ENCODE measurements around the gene TNC.

Gene TNC

DNA sequence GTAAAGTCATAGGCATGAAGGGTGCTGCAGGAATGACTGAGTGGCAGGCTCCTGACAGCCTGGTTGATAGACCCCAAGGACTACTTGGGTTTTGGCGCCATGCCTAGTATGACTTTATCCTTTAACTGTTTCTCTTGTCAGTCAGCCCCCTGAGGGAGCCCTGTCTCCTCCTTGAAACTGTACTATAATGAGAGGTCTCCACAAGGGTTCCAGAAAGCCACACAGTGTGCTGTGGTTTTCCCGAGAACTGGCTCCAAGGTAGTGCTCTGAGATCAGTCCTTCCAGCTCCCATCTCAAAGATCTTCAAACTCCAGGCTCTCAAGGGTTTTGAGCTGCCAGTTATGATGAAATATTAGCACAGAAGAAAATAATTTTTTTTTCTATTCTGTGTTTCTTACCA is 26.7 kb upstream of the TNC start:
- DNase-seq (ENCODE audit: low read depth, low spot score), result no peak
- Histone ChIP-seq H3K4me1 (ENCODE audit: insufficient read depth, insufficient read length) (no peaks in the 10 kb centered on the region), H3K9ac (ENCODE audit: insufficient read length, low read depth) (no peak overlapping the region), H3K36me3 (ENCODE audit: insufficient read depth, insufficient read length, low read length) (no peaks in the 10 kb centered on the region), H3K27me3 (ENCODE audit: insufficient read depth, insufficient read length) (no peaks in the 10 kb centered on the region), H3K4me3 (ENCODE audit: insufficient read length, low read depth) (no peak overlapping the region), H3K9me3 (ENCODE audit: insufficient read depth, low read length) (no peaks in the 10 kb centered on the region)
- TF ChIP-seq SUZ12 (IDR thresholded peaks at IDR 0.05; ENCODE audit: extremely low read depth, insufficient read depth, insufficient read length), result no peak
- TF ChIP-seq YY1 (IDR thresholded peaks at IDR 0.05; ENCODE audit: insufficient read depth, insufficient read length), result no peak
- TF ChIP-seq ZNF274 (IDR thresholded peaks at IDR 0.05; ENCODE audit: low read depth, low read length), result no peak

DNA sequence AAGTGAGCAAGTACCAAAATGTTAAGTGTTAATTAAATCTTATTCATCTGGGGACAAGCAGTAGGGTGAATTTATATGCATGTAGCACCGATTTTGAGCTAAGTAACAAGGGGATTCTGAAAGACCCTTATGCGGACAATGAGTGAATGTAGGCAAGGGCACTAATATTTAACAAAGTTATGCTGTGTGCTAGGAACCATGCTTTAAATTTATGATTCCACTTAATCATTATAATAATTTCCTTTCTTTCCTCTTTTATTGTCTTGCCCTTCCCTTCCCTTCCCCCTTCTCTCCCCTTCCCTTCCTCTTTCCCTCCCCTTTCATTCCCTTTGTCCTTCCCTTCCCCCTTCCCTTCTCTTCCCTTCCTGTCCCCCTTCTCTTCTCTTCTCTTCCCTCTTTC is 25.7 kb upstream of the TNC start:
- DNase-seq (ENCODE audit: low read depth, low spot score), result no peak
- Histone ChIP-seq H3K9me3 (ENCODE audit: insufficient read depth, low read length) (no peaks in the 10 kb centered on the region), H3K27me3 (ENCODE audit: insufficient read depth, insufficient read length) (no peaks in the 10 kb centered on the region), H3K4me3 (ENCODE audit: insufficient read length, low read depth) (no peak overlapping the region), H3K9ac (ENCODE audit: insufficient read length, low read depth) (no peak overlapping the region), H3K36me3 (ENCODE audit: insufficient read depth, insufficient read length, low read length) (no peaks in the 10 kb centered on the region), H3K4me1 (ENCODE audit: insufficient read depth, insufficient read length) (no peaks in the 10 kb centered on the region)
- TF ChIP-seq ZNF274 (IDR thresholded peaks at IDR 0.05; ENCODE audit: low read depth, low read length) (no peak), SUZ12 (IDR thresholded peaks at IDR 0.05; ENCODE audit: extremely low read depth, insufficient read depth, insufficient read length) (no peak), YY1 (IDR thresholded peaks at IDR 0.05; ENCODE audit: insufficient read depth, insufficient read length) (no peak)

- no peak for TF ChIP-seq YY1 (IDR thresholded peaks at IDR 0.05; ENCODE audit: insufficient read depth, insufficient read length)
- no peak for TF ChIP-seq ZNF274 (IDR thresholded peaks at IDR 0.05; ENCODE audit: low read depth, low read length)
- TF ChIP-seq SUZ12 (IDR thresholded peaks at IDR 0.05; ENCODE audit: extremely low read depth, insufficient read depth, insufficient read length), result no peak
- Histone ChIP-seq H3K9ac (ENCODE audit: insufficient read length, low read depth) (no peak overlapping the region), H3K4me1 (ENCODE audit: insufficient read depth, insufficient read length) (no peaks in the 10 kb centered on the region), H3K36me3 (ENCODE audit: insufficient read depth, insufficient read length, low read length) (no peaks in the 10 kb centered on the region), H3K9me3 (ENCODE audit: insufficient read depth, low read length) (no peaks in the 10 kb centered on the region), H3K4me3 (ENCODE audit: insufficient read length, low read depth) (no peak overlapping the region), H3K27me3 (ENCODE audit: insufficient read depth, insufficient read length) (no peaks in the 10 kb centered on the region)
- DNase-seq (ENCODE audit: low read depth, low spot score), result no peak
Measured at GRCh38 chr9:115142517-115143270, 24.7 kb upstream of the TNC start.

DNA sequence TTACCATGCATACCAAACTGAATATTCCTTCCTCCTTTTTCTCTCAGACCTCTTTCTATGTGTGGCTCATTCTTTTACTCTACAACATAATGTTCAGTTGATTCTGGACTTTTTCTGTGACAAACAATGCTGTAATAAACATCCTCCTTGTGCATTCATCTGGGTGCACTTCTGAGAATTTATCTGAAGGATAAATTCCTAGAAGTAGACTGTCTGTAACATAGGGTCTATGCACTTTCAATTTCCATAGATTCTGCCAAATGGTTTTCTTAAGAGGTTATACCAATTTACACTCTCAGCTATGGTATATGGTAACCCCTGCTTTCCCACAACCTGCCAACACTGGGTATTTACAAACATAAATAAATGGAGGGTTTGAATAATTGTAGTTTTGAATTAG is 24.1 kb upstream of the TNC start:
- Histone ChIP-seq H3K27me3 (ENCODE audit: insufficient read depth, insufficient read length) (no peaks in the 10 kb centered on the region), H3K36me3 (ENCODE audit: insufficient read depth, insufficient read length, low read length) (no peaks in the 10 kb centered on the region), H3K4me3 (ENCODE audit: insufficient read length, low read depth) (no peak overlapping the region), H3K4me1 (ENCODE audit: insufficient read depth, insufficient read length) (no peaks in the 10 kb centered on the region), H3K9me3 (ENCODE audit: insufficient read depth, low read length) (no peaks in the 10 kb centered on the region), H3K9ac (ENCODE audit: insufficient read length, low read depth) (no peak overlapping the region)
- TF ChIP-seq SUZ12 (IDR thresholded peaks at IDR 0.05; ENCODE audit: extremely low read depth, insufficient read depth, insufficient read length) (no peak), YY1 (IDR thresholded peaks at IDR 0.05; ENCODE audit: insufficient read depth, insufficient read length) (no peak), ZNF274 (IDR thresholded peaks at IDR 0.05; ENCODE audit: low read depth, low read length) (no peak)
- DNase-seq (ENCODE audit: low read depth, low spot score), result no peak

DNA sequence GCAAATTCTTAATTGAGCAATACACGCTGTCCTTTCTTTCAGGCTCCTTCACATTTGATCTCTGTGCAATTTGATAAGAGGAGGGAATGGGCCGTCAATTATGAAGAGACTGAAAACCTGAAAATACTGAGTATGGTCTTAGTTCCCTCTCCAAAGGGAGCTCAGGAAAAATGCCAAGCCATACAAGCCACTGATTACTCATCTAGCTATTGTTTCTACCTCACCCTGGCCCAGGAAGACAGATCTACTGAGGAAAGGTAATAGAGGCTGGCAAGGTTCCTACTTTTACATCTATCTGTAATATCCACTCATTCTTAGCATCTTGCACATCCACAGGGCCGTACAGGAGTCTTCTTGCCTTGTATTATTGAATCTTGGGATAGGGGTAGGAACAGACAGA is 23.7 kb upstream of the TNC start:
- DNase-seq (ENCODE audit: low read depth, low spot score), result no peak
- H3K9me3 ChIP-seq (ENCODE audit: insufficient read depth, low read length), result no peaks in the 10 kb centered on the region
- H3K27me3 ChIP-seq (ENCODE audit: insufficient read depth, insufficient read length), result no peaks in the 10 kb centered on the region
- TF ChIP-seq YY1 (IDR thresholded peaks at IDR 0.05; ENCODE audit: insufficient read depth, insufficient read length), result no peak
- no peak for TF ChIP-seq SUZ12 (IDR thresholded peaks at IDR 0.05; ENCODE audit: extremely low read depth, insufficient read depth, insufficient read length)
- TF ChIP-seq ZNF274 (IDR thresholded peaks at IDR 0.05; ENCODE audit: low read depth, low read length), result no peak
- H3K9ac ChIP-seq (ENCODE audit: insufficient read length, low read depth), result no peak overlapping the region
- no peaks in the 10 kb centered on the region for H3K36me3 ChIP-seq (ENCODE audit: insufficient read depth, insufficient read length, low read length)
- H3K4me1 ChIP-seq (ENCODE audit: insufficient read depth, insufficient read length), result no peaks in the 10 kb centered on the region
- no peak overlapping the region for H3K4me3 ChIP-seq (ENCODE audit: insufficient read length, low read depth)

- no peaks in the 10 kb centered on the region for H3K36me3 ChIP-seq (ENCODE audit: insufficient read depth, insufficient read length, low read length)
- TF ChIP-seq ZNF274 (IDR thresholded peaks at IDR 0.05; ENCODE audit: low read depth, low read length) (no peak), SUZ12 (IDR thresholded peaks at IDR 0.05; ENCODE audit: extremely low read depth, insufficient read depth, insufficient read length) (no peak), YY1 (IDR thresholded peaks at IDR 0.05; ENCODE audit: insufficient read depth, insufficient read length) (no peak)
Measured at GRCh38 chr9:115138151-115138550, 20.2 kb upstream of the TNC start.

GRCh38 chr9:115137526-115137925 is 19.6 kb upstream of the TNC start:
- no peak for DNase-seq (ENCODE audit: low read depth, low spot score)
- no peaks in the 10 kb centered on the region for H3K36me3 ChIP-seq (ENCODE audit: insufficient read depth, insufficient read length, low read length)
- no peak overlapping the region for H3K4me3 ChIP-seq (ENCODE audit: insufficient read length, low read depth)
- H3K4me1 ChIP-seq (ENCODE audit: insufficient read depth, insufficient read length), result no peaks in the 10 kb centered on the region
- no peak for TF ChIP-seq ZNF274 (IDR thresholded peaks at IDR 0.05; ENCODE audit: low read depth, low read length)
- no peak for TF ChIP-seq SUZ12 (IDR thresholded peaks at IDR 0.05; ENCODE audit: extremely low read depth, insufficient read depth, insufficient read length)
- no peak for TF ChIP-seq YY1 (IDR thresholded peaks at IDR 0.05; ENCODE audit: insufficient read depth, insufficient read length)
- H3K9me3 ChIP-seq (ENCODE audit: insufficient read depth, low read length), result no peaks in the 10 kb centered on the region
- H3K27me3 ChIP-seq (ENCODE audit: insufficient read depth, insufficient read length), result no peaks in the 10 kb centered on the region
- no peak overlapping the region for H3K9ac ChIP-seq (ENCODE audit: insufficient read length, low read depth)

More at GRCh38 chr9:115138151-115138550, 20.2 kb upstream of the TNC start:
- no peak overlapping the region for H3K9ac ChIP-seq (ENCODE audit: insufficient read length, low read depth)
- H3K4me3 ChIP-seq (ENCODE audit: insufficient read length, low read depth), result no peak overlapping the region
- H3K4me1 ChIP-seq (ENCODE audit: insufficient read depth, insufficient read length), result no peaks in the 10 kb centered on the region
- DNase-seq (ENCODE audit: low read depth, low spot score), result no peak
- no peaks in the 10 kb centered on the region for H3K27me3 ChIP-seq (ENCODE audit: insufficient read depth, insufficient read length)
- no peaks in the 10 kb centered on the region for H3K9me3 ChIP-seq (ENCODE audit: insufficient read depth, low read length)
